Stimulated activated CD8-positive, alpha-beta memory T cell treated with anti-CD3 and anti-CD28 coated beads, Interleukin-4, amount 100 ng/mL, for 48 hours (primary cell): Measurements from ENCODE around the gene CLCN6.

Experiments used
- DNase-seq: peaks from one replicate; pipeline ENCODE4 v3.0.0-alpha.2; 2020

CLCN6 gene

GRCh38 chr1:11779715-11780379 is 26.1 kb upstream of the CLCN6 start:
- no peak for DNase-seq

GRCh38 chr1:11780380-11781147 is 25.4 kb upstream of the CLCN6 start:
- no peak for DNase-seq

- no peak for DNase-seq
Observed at GRCh38 chr1:11781297-11781696, 24.7 kb upstream of the CLCN6 start.

GRCh38 chr1:11782127-11782708 is 23.8 kb upstream of the CLCN6 start:
- no peak for DNase-seq

GRCh38 chr1:11783556-11783955 is 22.4 kb upstream of the CLCN6 start:
- no peak for DNase-seq

GRCh38 chr1:11784256-11784992 is 21.6 kb upstream of the CLCN6 start:
- DNase-seq = no peak

- peak; percentile 69 for DNase-seq
Observed at GRCh38 chr1:11784993-11785769, 20.8 kb upstream of the CLCN6 start.

GRCh38 chr1:11786168-11786567 is 19.8 kb upstream of the CLCN6 start:
- no peak for DNase-seq

GRCh38 chr1:11787251-11787803 is 18.7 kb upstream of the CLCN6 start:
- DNase-seq = no peak

- DNase-seq = no peak
Observed at GRCh38 chr1:11787804-11788436, 18.1 kb upstream of the CLCN6 start.

- no peak for DNase-seq
Observed at GRCh38 chr1:11788549-11789053, 17.4 kb upstream of the CLCN6 start.

- no peak for DNase-seq
Observed at GRCh38 chr1:11789126-11790067, 16.6 kb upstream of the CLCN6 start.

- no peak for DNase-seq
Observed at GRCh38 chr1:11790101-11790879, 15.7 kb upstream of the CLCN6 start.

- no peak for DNase-seq
Observed at GRCh38 chr1:11790880-11791715, 14.9 kb upstream of the CLCN6 start.

GRCh38 chr1:11792106-11792505 is 13.9 kb upstream of the CLCN6 start:
- DNase-seq = no peak

GRCh38 chr1:11793819-11794218 is 12.2 kb upstream of the CLCN6 start:
- DNase-seq = no peak

GRCh38 chr1:11794446-11795237 is 11.3 kb upstream of the CLCN6 start:
- no peak for DNase-seq
